Right cardiac atrium (tissue), 5 donors: ENCODE results near the gene IRX4. TPM values are rescaled to one million over a fixed set of nuclear protein-coding genes. Genes with fewer than 3 reads are reported as not detected.

ENCODE experiments used
- ATAC-seq, 2 donors: fragments of 200-7000 bp; cut with Tn5 transposase; one replicate each; pipeline versions ENCODE4 v1.8.0 to v1.9.1; 2020; ENCODE audit warnings: moderate library complexity in 2 of 2, mild to moderate bottlenecking in 1 of 2
- DNase-seq, 3 donors: peaks; one replicate each; pipeline ENCODE4 v3.0.0-alpha.2; 2020
- H3K27ac ChIP-seq: one replicate; pipeline ENCODE4 v1.5.1; 2013; ENCODE audit warnings: mild to moderate bottlenecking, low read length, control low read depth, moderate library complexity
- H3K27me3 ChIP-seq: one replicate; pipeline ENCODE4 v1.6.1; 2013; ENCODE audit not compliant: control insufficient read depth, insufficient read depth
- H3K4me1 ChIP-seq: one replicate; pipeline ENCODE4 v1.6.1; 2013; ENCODE audit warnings: low read length; ENCODE audit not compliant: control insufficient read depth, insufficient read depth
- H3K4me3 ChIP-seq: one replicate; pipeline ENCODE4 v1.5.1; 2013; ENCODE audit warnings: low read length, control low read depth
- H3K9me3 ChIP-seq: one replicate; pipeline ENCODE4 v1.6.1; 2013; ENCODE audit warnings: low read length; ENCODE audit not compliant: control insufficient read depth
- WGBS: extraction: QIAGEN DNeasy Blood & Tissue Kit; methylation state at CpG from one replicate; pipeline ENCODE4 v1.1.7; 2013; 5-methylcytosine and 5-hydroxymethylcytosine counted together
- intact Hi-C, 4 donors: fragments of 100-400 bp; cut with DNase I; formaldehyde crosslinking; loops; one replicate each; pipeline versions ENCODE4 v1.11.0 to v1.14.0; 2022 to 2023
- polyA plus RNA-seq: library from polyadenylated mRNA; stranded (reverse); fragments of 200-250 nt; gene quantifications from one replicate; pipeline ENCODE4 v1.2.3, GENCODE V29; 2013
- total RNA-seq, 4 donors: library from RNA; stranded (reverse); fragmentation: NEBNext Ultra II Directional; extraction: Animal tissue kit (Norgen Biotek cat#: 25700); gene quantifications; one replicate each; pipeline ENCODE4 v1.2.1, GENCODE V29; 2021
- donor health status: healthy with polysubstance abuse.
- donor health status: DM: no; HTN: yes; CAD: no.
- donor health status: DM: no; HTN: no; CAD: no.
- donor health status: DM: no; HTN: yes; CAD: no; lungs with severe emphysema.
- donor health status: DM: yes; HTN: yes; CAD: no.

The IRX4 gene
- total and polyA plus RNA-seq, 5 donors: 0.21 TPM; not detected in 4

GRCh38 chr5:1897816-1898450 is 15.2 kb upstream of the IRX4 start:
- DNase-seq: no peak
- no peak for ATAC-seq
- Histone ChIP-seq H3K4me3 (no peak overlapping the region), H3K27me3 (no peaks in the 10 kb centered on the region), H3K27ac (no peak overlapping the region), H3K4me1 (no peaks in the 10 kb centered on the region), H3K9me3 (no peaks in the 10 kb centered on the region)
- WGBS: 85% methylated on average over 18 of the region's 18 CpGs
- intact Hi-C loops: no loop called here

- Histone ChIP-seq H3K9me3 (no peaks in the 10 kb centered on the region), H3K4me1 (no peaks in the 10 kb centered on the region), H3K27me3 (no peaks in the 10 kb centered on the region), H3K27ac (no peak overlapping the region), H3K4me3 (no peak overlapping the region)
- intact Hi-C loops: no loop called here
- DNase-seq (no peak), ATAC-seq (no peak)
- 77% methylated on average over 11 of the region's 11 CpGs for WGBS
These were observed 14.7 kb upstream of the IRX4 start for GRCh38 chr5:1897386-1897785.

- Histone ChIP-seq H3K4me1 (no peaks in the 10 kb centered on the region), H3K27me3 (no peaks in the 10 kb centered on the region), H3K9me3 (no peaks in the 10 kb centered on the region), H3K4me3 (no peak overlapping the region), H3K27ac (no peak overlapping the region)
- WGBS: 74% methylated on average over 21 of the region's 21 CpGs
- ATAC-seq (no peak), DNase-seq (peak in 1 of 3 donors; percentile 30)
- intact Hi-C loops: no loop called here
These were observed 14.1 kb upstream of the IRX4 start for GRCh38 chr5:1896602-1897376.

GRCh38 chr5:1895739-1896420 is 13.2 kb upstream of the IRX4 start:
- intact Hi-C loops: no loop called here
- Histone ChIP-seq H3K4me3 (no peak overlapping the region), H3K27me3 (no peaks in the 10 kb centered on the region), H3K9me3 (no peaks in the 10 kb centered on the region), H3K27ac (no peak overlapping the region), H3K4me1 (no peaks in the 10 kb centered on the region)
- peak in 1 of 3 donors; percentile 27 for DNase-seq
- WGBS: 82% methylated on average over 15 of the region's 15 CpGs
- no peak for ATAC-seq

- no peak overlapping the region for H3K4me3 ChIP-seq
- intact Hi-C loops: no loop called here
- peak in 1 of 3 donors; percentile 7 for DNase-seq
- H3K27me3 ChIP-seq: no peaks in the 10 kb centered on the region
- H3K9me3 ChIP-seq: no peaks in the 10 kb centered on the region
- no peaks in the 10 kb centered on the region for H3K4me1 ChIP-seq
- no peak overlapping the region for H3K27ac ChIP-seq
- ATAC-seq: no peak
- WGBS: 49% methylated on average over 8 of the region's 8 CpGs
These were observed 11.5 kb upstream of the IRX4 start for GRCh38 chr5:1894243-1894642.

DNA sequence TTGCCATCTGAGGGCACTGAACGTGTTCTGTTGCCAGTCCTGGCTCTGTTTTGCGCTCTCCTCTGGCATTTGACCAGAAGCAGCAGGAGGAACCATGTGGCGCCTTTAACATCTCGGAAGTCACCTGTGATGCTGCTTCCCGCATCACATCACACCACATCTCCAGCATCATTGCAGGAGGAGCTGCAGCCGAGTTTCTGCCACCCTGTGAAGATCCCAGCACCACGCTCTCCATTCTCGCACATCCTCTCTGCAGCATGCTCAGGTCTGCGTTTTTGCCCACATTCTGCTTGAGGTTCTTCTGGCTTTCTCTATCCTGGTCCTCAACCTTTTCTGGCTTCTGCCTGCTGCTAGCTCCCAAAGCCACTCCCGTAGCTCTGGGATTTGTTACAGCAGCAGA is 11.0 kb upstream of the IRX4 start:
- 76% methylated on average over 10 of the region's 10 CpGs for WGBS
- no peaks in the 10 kb centered on the region for H3K9me3 ChIP-seq

DNA sequence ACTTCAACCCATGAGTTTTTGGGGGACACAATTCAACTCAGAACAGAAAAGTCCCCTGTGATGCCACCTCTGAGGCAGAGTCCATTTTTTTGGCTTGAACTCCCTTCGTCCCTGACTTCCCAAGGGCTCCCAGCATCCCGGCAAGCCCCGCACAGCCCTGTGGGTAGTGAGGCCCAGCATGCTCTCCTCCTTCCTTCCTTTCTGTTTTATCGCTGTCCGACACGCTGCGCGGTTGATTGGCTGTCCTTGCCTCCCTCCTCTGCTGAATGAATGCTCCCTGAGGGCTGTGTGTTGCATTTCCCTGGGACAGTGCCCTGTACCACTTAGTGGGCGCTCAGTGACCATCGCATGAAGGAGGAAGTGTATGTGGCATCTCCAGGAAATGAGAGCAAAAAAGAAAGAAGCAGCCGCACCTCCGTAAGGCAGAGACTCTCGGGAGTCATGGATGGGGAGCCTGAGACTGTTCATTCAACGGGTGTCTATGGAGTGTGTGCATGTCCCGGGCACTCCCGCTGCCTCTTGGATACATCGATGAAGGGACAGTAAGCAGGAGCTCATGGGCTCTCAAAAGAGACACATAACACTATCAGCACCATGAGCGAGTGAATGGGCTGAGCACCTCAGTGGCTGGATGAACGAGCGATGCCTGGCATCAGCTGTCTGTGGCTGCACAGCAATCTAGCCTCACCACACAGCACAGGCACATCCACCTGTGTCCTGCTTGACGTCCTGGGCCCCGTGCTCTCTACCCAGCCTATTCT is 10.1 kb upstream of the IRX4 start:
- H3K27me3 ChIP-seq: no peaks in the 10 kb centered on the region
- H3K27ac ChIP-seq: no peak overlapping the region
- H3K4me3 ChIP-seq: no peak overlapping the region
- 82% methylated on average over 22 of the region's 22 CpGs for WGBS
- intact Hi-C loops: no loop called here
- no peak for ATAC-seq
- H3K9me3 ChIP-seq: no peaks in the 10 kb centered on the region
- H3K4me1 ChIP-seq: no peaks in the 10 kb centered on the region
- peak in 2 of 3 donors; percentile 2 to 14 for DNase-seq

More for the DNA sequence above, 11.0 kb upstream of the IRX4 start:
- ATAC-seq: no peak
- Histone ChIP-seq H3K4me3 (no peak overlapping the region), H3K27me3 (no peaks in the 10 kb centered on the region), H3K27ac (no peak overlapping the region), H3K4me1 (no peaks in the 10 kb centered on the region)
- DNase-seq: no peak
- intact Hi-C loops: no loop called here

GRCh38 chr5:1892211-1892610 is 9.5 kb upstream of the IRX4 start:
- no peaks in the 10 kb centered on the region for H3K4me1 ChIP-seq
- no peaks in the 10 kb centered on the region for H3K9me3 ChIP-seq
- intact Hi-C loops: no loop called here
- H3K27ac ChIP-seq: no peak overlapping the region
- no peak overlapping the region for H3K4me3 ChIP-seq
- DNase-seq: peak in 2 of 3 donors; percentile 6 to 9
- WGBS: 65% methylated on average over 9 of the region's 9 CpGs
- no peaks in the 10 kb centered on the region for H3K27me3 ChIP-seq
- no peak for ATAC-seq

DNA sequence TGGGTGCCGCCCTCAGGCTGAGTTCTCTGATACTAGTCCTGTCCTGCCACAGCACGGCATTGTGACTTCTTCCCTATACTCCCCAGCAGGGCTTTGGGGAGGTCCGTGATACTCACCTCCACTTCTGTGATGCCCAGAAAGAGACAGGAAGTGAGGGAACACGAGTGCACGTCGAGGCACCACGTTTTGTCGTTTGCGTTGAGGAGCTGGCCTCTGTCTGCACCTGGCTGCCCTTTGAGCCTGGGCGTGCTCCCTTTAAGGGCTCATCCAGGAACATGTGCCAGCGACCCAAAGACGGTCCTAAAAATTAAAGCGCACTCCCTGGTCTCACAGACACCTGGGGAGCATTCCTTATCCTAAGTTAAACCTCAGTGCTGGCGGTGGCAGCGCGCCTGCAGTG is 8.7 kb upstream of the IRX4 start:
- WGBS: 75% methylated on average over 16 of the region's 16 CpGs
- no peak overlapping the region for H3K4me3 ChIP-seq
- no peaks in the 10 kb centered on the region for H3K9me3 ChIP-seq
- intact Hi-C loops: no loop called here
- no peak overlapping the region for H3K27ac ChIP-seq
- no peaks in the 10 kb centered on the region for H3K4me1 ChIP-seq
- peak in 2 of 3 donors; percentile 3 to 12 for DNase-seq
- H3K27me3 ChIP-seq: no peaks in the 10 kb centered on the region
- ATAC-seq: no peak

- H3K4me3 ChIP-seq: no peak overlapping the region
- peak in 1 of 3 donors; percentile 17 for DNase-seq
- intact Hi-C loops: no loop called here
- no peaks in the 10 kb centered on the region for H3K27me3 ChIP-seq
- H3K4me1 ChIP-seq: no peaks in the 10 kb centered on the region
- no peak overlapping the region for H3K27ac ChIP-seq
- H3K9me3 ChIP-seq: no peaks in the 10 kb centered on the region
- WGBS: 85% methylated on average over 4 of the region's 4 CpGs
- no peak for ATAC-seq
These were observed 7.6 kb upstream of the IRX4 start for GRCh38 chr5:1890296-1890695.
